ENCODE measurements around the gene PAX3.

The PAX3 gene

GRCh38 chr2:222296911-222297599, 1.7 kb downstream of the PAX3 start:
- no peak for TF ChIP-seq NFIC (IDR thresholded peaks at IDR 0.05)
- TF ChIP-seq TEAD4 (IDR thresholded peaks at IDR 0.05), result no peak
- TF ChIP-seq YY1 (IDR thresholded peaks at IDR 0.05; ENCODE audit: low read depth), result no peak
- TF ChIP-seq REST (IDR thresholded peaks at IDR 0.05; ENCODE audit: low read depth), result no peak
- TF ChIP-seq EP300 (IDR thresholded peaks at IDR 0.05; ENCODE audit: borderline replicate concordance), result no peak
- no peak for TF ChIP-seq EGR1 (IDR thresholded peaks at IDR 0.05)
- TF ChIP-seq CEBPB (IDR thresholded peaks at IDR 0.05), result no peak
- TF ChIP-seq MAX (IDR thresholded peaks at IDR 0.05), result no peak
- no peak for TF ChIP-seq ZBTB7A (IDR thresholded peaks at IDR 0.05; ENCODE audit: low read depth)
- no peak for TF ChIP-seq USF1 (IDR thresholded peaks at IDR 0.05)
- no peak for TF ChIP-seq CREB1 (IDR thresholded peaks at IDR 0.05; ENCODE audit: low read depth)
- TF ChIP-seq FOXM1 (IDR thresholded peaks at IDR 0.05; ENCODE audit: borderline replicate concordance, low read depth), result no peak
- no peak for TF ChIP-seq RAD21 (IDR thresholded peaks at IDR 0.05; ENCODE audit: low read depth)
- TF ChIP-seq TCF12 (IDR thresholded peaks at IDR 0.05; ENCODE audit: low read depth), result no peak
- TF ChIP-seq TAF1 (IDR thresholded peaks at IDR 0.05; ENCODE audit: low read depth), result no peak

GRCh38 chr2:222296311-222296741, 2.5 kb downstream of the PAX3 start:
- TF ChIP-seq MAX (IDR thresholded peaks at IDR 0.05), result no peak

GRCh38 chr2:222295368-222296062, 3.3 kb downstream of the PAX3 start:
- TF ChIP-seq REST (IDR thresholded peaks at IDR 0.05; ENCODE audit: low read depth) (no peak), CREB1 (IDR thresholded peaks at IDR 0.05; ENCODE audit: low read depth) (no peak), CEBPB (IDR thresholded peaks at IDR 0.05) (no peak), TEAD4 (IDR thresholded peaks at IDR 0.05) (no peak), FOXM1 (IDR thresholded peaks at IDR 0.05; ENCODE audit: borderline replicate concordance, low read depth) (no peak)

- TF ChIP-seq EGR1 (IDR thresholded peaks at IDR 0.05) (no peak), NFIC (IDR thresholded peaks at IDR 0.05) (no peak), TEAD4 (IDR thresholded peaks at IDR 0.05) (no peak), FOXM1 (IDR thresholded peaks at IDR 0.05; ENCODE audit: borderline replicate concordance, low read depth) (no peak), ZBTB7A (IDR thresholded peaks at IDR 0.05; ENCODE audit: low read depth) (no peak), YY1 (IDR thresholded peaks at IDR 0.05; ENCODE audit: low read depth) (no peak), USF1 (IDR thresholded peaks at IDR 0.05) (no peak), CREB1 (IDR thresholded peaks at IDR 0.05; ENCODE audit: low read depth) (no peak), TAF1 (IDR thresholded peaks at IDR 0.05; ENCODE audit: low read depth) (no peak), CEBPB (IDR thresholded peaks at IDR 0.05) (no peak), TCF12 (IDR thresholded peaks at IDR 0.05; ENCODE audit: low read depth) (no peak), REST (IDR thresholded peaks at IDR 0.05; ENCODE audit: low read depth) (no peak)
Measured at GRCh38 chr2:222294996-222295367, 3.8 kb downstream of the PAX3 start.
